ENCODE results near the gene GARIN3. TPM values are rescaled to one million over a fixed set of nuclear protein-coding genes. Genes with fewer than 3 reads are reported as not detected.

GARIN3 gene
- total and polyA plus RNA-seq, 7 donors: not detected

DNA sequence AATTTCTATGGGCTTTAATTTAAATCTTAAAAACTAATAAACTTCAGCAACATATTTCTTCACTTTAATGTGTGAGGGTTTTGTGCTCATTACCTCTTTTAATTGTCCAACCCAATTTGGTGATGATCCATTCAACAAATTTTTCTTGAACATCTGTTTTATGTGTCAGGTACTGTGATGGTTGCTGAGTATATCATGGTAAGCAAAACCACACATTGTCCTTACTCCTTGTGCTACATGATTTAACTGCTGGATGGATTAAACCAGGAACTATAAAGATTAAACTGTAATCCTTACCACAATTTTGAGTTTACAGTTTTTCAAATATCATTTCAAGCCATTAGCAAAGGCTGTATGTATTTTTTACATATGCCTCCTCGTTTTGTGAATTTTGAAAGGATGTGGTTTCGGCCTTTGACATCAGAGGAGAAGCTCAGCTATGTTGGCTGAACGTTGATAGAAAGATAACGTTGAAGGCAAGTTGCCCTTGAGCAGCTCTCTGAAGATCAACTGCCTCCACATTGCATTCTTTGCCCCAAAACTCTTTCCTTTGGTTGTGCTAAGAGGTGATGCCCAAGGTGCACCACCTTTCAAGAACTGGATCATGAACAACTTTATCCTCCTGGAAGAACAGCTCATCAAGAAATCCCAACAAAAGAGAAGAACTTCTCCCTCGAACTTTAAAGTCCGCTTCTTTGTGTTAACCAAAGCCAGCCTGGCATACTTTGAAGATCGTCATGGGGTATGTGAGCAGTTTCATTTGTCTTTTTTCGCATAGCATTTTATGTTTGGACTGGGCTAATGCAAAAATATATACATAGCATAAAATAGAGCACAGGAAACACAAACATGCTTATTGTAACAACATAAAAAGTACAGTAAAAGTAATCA is 14.6 kb upstream of the GARIN3 start, which contains the start of gene ITK:
Gene ITK (plus strand): TSS at position 467 of the 891 bp plus-strand sequence. CDS start 138 bp downstream, at position 605.
- Histone ChIP-seq H3K4me3 (no peak within 1 kb of the TSS), H3K4me1 (no peaks in the 10 kb centered on the region), H3K9me3 (peaks cover 0 to 3% (median 0%) of the 10 kb centered on the region in 4 donors), H3K27me3 (no peaks in the 10 kb centered on the region), H3K27ac (no peak within 1 kb of the TSS), H3K36me3 (no peaks in the 10 kb centered on the region)
- intact Hi-C loops (cut with DNase I): no loop called here
- no peak for TF ChIP-seq POLR2A (IDR thresholded peaks at IDR 0.05)
- TF ChIP-seq EP300 (IDR thresholded peaks at IDR 0.05): no peak
- no peak for TF ChIP-seq POLR2AphosphoS5 (IDR thresholded peaks at IDR 0.05)
- TF ChIP-seq, protein P1, sequence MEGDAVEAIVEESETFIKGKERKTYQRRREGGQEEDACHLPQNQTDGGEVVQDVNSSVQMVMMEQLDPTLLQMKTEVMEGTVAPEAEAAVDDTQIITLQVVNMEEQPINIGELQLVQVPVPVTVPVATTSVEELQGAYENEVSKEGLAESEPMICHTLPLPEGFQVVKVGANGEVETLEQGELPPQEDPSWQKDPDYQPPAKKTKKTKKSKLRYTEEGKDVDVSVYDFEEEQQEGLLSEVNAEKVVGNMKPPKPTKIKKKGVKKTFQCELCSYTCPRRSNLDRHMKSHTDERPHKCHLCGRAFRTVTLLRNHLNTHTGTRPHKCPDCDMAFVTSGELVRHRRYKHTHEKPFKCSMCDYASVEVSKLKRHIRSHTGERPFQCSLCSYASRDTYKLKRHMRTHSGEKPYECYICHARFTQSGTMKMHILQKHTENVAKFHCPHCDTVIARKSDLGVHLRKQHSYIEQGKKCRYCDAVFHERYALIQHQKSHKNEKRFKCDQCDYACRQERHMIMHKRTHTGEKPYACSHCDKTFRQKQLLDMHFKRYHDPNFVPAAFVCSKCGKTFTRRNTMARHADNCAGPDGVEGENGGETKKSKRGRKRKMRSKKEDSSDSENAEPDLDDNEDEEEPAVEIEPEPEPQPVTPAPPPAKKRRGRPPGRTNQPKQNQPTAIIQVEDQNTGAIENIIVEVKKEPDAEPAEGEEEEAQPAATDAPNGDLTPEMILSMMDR (IDR thresholded peaks at IDR 0.05): no peak
- WGBS, 2 donors: 67 to 73% methylated on average over 8 of the region's 8 CpGs
- DNase-seq: no peak

DNA sequence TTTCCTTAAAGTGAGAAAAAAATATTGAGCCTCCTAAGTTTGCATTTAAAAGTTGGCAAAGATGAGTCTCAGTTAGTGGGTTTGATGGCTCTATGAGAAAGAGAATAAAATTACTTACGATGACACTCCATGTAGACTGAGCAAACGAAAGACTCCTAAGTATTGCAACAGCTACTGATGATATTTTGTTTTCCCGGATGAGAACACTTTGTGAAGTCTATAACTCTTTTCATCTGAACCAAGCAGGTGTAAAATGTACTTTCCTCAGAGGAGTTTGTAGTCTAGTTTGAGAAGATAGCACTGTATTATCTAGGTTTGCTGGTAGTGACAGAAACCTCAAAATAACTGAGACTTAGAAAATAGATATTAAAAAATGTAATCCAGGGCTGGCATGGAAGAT is 12.9 kb upstream of the GARIN3 start:
- intact Hi-C loops (cut with DNase I): no loop called here
- H3K27me3 ChIP-seq: no peaks in the 10 kb centered on the region
- 62 to 66% methylated on average over 3 of the region's 3 CpGs for WGBS, 2 donors

DNA sequence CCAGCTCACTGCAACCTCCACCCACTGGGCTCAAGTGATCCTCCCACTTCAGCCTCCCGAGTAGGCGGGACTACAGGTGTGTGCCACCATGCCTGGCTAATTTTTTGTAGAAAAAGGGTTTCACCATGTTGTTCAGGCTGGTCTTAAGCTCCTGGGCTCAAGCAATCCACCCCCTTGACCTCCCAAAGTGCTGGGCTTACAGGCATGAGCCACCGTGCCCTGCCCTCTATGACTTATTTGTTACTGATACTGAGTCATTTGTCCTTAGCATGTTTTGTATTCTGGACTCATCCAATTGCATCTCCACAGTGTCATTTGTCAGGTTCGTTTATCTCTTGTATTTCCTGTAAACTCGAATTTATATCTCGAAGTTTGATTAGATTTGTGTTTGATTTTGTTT is 11.9 kb upstream of the GARIN3 start:
- Histone ChIP-seq H3K27ac (no peak overlapping the region), H3K4me3 (no peak overlapping the region), H3K4me1 (no peaks in the 10 kb centered on the region), H3K36me3 (no peaks in the 10 kb centered on the region), H3K27me3 (no peaks in the 10 kb centered on the region), H3K9me3 (no peaks in the 10 kb centered on the region)
- DNase-seq: no peak
- intact Hi-C loops (cut with DNase I): no loop called here
- TF ChIP-seq POLR2AphosphoS5 (IDR thresholded peaks at IDR 0.05) (no peak), POLR2A (IDR thresholded peaks at IDR 0.05) (no peak), EP300 (IDR thresholded peaks at IDR 0.05) (no peak)
- TF ChIP-seq, protein P1 (IDR thresholded peaks at IDR 0.05): no peak
- WGBS, 2 donors: 48 to 66% methylated on average over 6 of the region's 6 CpGs

More for the DNA sequence above, 12.9 kb upstream of the GARIN3 start:
- TF ChIP-seq POLR2A (IDR thresholded peaks at IDR 0.05): no peak
- no peak for TF ChIP-seq POLR2AphosphoS5 (IDR thresholded peaks at IDR 0.05)
- TF ChIP-seq, protein P1 (IDR thresholded peaks at IDR 0.05): no peak
- no peak for TF ChIP-seq EP300 (IDR thresholded peaks at IDR 0.05)
- no peak for DNase-seq
- Histone ChIP-seq H3K36me3 (no peaks in the 10 kb centered on the region), H3K27ac (no peak overlapping the region), H3K9me3 (no peaks in the 10 kb centered on the region), H3K4me3 (no peak overlapping the region), H3K4me1 (no peaks in the 10 kb centered on the region)

DNA sequence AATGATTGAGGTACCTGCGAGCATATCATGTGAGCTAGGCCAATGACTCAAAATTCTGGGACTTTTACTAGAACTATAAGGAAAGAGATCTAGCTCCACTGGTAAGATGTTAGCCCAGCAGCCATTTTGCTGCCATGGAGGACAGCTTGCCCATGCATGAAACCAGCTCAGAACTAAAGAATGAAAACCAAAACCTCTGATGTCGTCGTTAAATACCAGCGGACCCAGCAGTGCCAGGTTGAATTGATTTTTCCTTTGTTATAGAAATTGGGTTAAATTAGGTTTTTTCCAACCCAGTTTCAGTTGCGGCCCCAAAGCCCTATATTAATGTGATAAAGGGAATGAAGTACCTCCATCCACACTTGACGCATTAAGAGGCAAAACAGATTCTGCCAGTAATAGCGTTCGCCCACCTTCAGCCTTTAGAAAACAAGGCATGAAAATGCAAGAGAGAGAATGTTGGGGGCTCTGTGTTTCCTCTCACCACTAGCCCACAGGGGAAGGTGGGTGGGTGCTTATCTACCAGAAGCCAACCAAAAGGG is 9.1 kb upstream of the GARIN3 start:
- H3K36me3 ChIP-seq: no peaks in the 10 kb centered on the region
- intact Hi-C loops (cut with DNase I): no loop called here
- H3K27me3 ChIP-seq: no peaks in the 10 kb centered on the region
- H3K4me3 ChIP-seq: no peak overlapping the region
- H3K27ac ChIP-seq: no peak overlapping the region
- TF ChIP-seq POLR2AphosphoS5 (IDR thresholded peaks at IDR 0.05) (no peak), POLR2A (IDR thresholded peaks at IDR 0.05) (no peak), EP300 (IDR thresholded peaks at IDR 0.05) (no peak)
- TF ChIP-seq, protein P1 (IDR thresholded peaks at IDR 0.05): no peak
- no peaks in the 10 kb centered on the region for H3K9me3 ChIP-seq
- 88 to 95% methylated on average over 8 of the region's 8 CpGs for WGBS, 2 donors
- no peak for DNase-seq
- H3K4me1 ChIP-seq: no peaks in the 10 kb centered on the region
